ENCODE results near the gene TYMP.

GRCh38 chr22:50497093-50497492, 32.7 kb downstream of the TYMP start:
- TF ChIP-seq MAX (IDR thresholded peaks at IDR 0.05; ENCODE audit: low read depth), result no peak
- TF ChIP-seq GABPA (IDR thresholded peaks at IDR 0.05; ENCODE audit: low read depth), result no peak
- no peak for TF ChIP-seq CTCF (IDR thresholded peaks at IDR 0.05)
- no peak for TF ChIP-seq TEAD4 (IDR thresholded peaks at IDR 0.05; ENCODE audit: borderline replicate concordance, insufficient read depth)
- TF ChIP-seq EZH2phosphoT487 (IDR thresholded peaks at IDR 0.05; ENCODE audit: borderline replicate concordance, low read depth), result no peak
- no peak for TF ChIP-seq EP300 (IDR thresholded peaks at IDR 0.05; ENCODE audit: borderline replicate concordance in 1 of 2, low read depth in 1 of 2, low read length in 1 of 2)
- no peak for TF ChIP-seq RXRA (IDR thresholded peaks at IDR 0.05; ENCODE audit: borderline replicate concordance, low read depth)
- no peak for TF ChIP-seq PBX3 (IDR thresholded peaks at IDR 0.05)

All from SK-N-SH (cell line).